Neural cell (in vitro differentiated cells): ENCODE measurements around the gene PPIL6.

Experiments used
- EP300 ChIP-seq: fragments of 450-650 bp; conservative IDR thresholded peaks from 2 replicates; pipeline ENCODE4 v1.6.1; 2014; ENCODE audit warnings: antibody characterized with exemption, mild to moderate bottlenecking, moderate library complexity; ENCODE audit not compliant: poor library complexity, severe bottlenecking
- EZH2 ChIP-seq: fragments of 200-600, 300-800 bp; shearing (Covaris generic), sonication (generic); IDR thresholded peaks from 2 replicates; pipeline ENCODE4 v1.6.1; 2014; ENCODE audit warnings: antibody characterized with exemption, low read length, borderline replicate concordance, mild to moderate bottlenecking; ENCODE audit not compliant: insufficient read depth, poor library complexity, severe bottlenecking
- POLR2AphosphoS5 ChIP-seq: IDR thresholded peaks from 2 replicates; pipeline ENCODE4 v1.6.1; 2012
- SMC3 ChIP-seq: fragments of 450-650 bp; conservative IDR thresholded peaks from 2 replicates; pipeline ENCODE4 v1.6.1; 2014; ENCODE audit warnings: antibody characterized with exemption, mild to moderate bottlenecking, moderate library complexity; ENCODE audit not compliant: poor library complexity
- TF ChIP-seq, protein P1 (sequence below): fragments of 450-650 bp; IDR thresholded peaks from 2 replicates; pipeline ENCODE4 v1.5.1; 2014; ENCODE audit warnings: antibody characterized with exemption, mild to moderate bottlenecking, moderate library complexity; ENCODE audit not compliant: poor library complexity, severe bottlenecking
- TF ChIP-seq, protein P2 (sequence below): IDR thresholded peaks from 2 replicates; pipeline ENCODE4 v1.6.1; 2012; ENCODE audit warnings: borderline replicate concordance

DNA sequence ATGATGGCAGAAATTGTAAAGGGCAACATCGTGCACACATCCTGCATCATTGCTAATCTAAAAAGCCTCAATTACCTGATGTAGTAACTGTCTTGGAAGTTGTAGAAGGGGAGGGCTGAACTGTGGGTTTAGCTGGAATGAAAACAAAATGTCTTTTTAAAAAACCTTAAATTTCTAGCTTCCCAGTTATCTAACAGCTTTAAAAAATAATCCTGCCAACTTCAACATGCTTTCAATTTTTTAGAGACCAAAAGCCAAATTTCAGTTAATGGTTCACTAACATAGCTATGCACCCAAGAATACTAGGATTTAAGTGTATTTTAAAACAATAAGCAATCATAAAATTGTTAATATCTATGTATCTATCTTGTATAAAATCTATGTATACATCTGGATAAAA, 70.1 kb downstream of the PPIL6 start:
- TF ChIP-seq EP300 (no peak), POLR2AphosphoS5 (no peak), EZH2 (no peak), SMC3 (no peak)
- TF ChIP-seq, protein P1, sequence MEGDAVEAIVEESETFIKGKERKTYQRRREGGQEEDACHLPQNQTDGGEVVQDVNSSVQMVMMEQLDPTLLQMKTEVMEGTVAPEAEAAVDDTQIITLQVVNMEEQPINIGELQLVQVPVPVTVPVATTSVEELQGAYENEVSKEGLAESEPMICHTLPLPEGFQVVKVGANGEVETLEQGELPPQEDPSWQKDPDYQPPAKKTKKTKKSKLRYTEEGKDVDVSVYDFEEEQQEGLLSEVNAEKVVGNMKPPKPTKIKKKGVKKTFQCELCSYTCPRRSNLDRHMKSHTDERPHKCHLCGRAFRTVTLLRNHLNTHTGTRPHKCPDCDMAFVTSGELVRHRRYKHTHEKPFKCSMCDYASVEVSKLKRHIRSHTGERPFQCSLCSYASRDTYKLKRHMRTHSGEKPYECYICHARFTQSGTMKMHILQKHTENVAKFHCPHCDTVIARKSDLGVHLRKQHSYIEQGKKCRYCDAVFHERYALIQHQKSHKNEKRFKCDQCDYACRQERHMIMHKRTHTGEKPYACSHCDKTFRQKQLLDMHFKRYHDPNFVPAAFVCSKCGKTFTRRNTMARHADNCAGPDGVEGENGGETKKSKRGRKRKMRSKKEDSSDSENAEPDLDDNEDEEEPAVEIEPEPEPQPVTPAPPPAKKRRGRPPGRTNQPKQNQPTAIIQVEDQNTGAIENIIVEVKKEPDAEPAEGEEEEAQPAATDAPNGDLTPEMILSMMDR, result no peak
- TF ChIP-seq, protein P2, sequence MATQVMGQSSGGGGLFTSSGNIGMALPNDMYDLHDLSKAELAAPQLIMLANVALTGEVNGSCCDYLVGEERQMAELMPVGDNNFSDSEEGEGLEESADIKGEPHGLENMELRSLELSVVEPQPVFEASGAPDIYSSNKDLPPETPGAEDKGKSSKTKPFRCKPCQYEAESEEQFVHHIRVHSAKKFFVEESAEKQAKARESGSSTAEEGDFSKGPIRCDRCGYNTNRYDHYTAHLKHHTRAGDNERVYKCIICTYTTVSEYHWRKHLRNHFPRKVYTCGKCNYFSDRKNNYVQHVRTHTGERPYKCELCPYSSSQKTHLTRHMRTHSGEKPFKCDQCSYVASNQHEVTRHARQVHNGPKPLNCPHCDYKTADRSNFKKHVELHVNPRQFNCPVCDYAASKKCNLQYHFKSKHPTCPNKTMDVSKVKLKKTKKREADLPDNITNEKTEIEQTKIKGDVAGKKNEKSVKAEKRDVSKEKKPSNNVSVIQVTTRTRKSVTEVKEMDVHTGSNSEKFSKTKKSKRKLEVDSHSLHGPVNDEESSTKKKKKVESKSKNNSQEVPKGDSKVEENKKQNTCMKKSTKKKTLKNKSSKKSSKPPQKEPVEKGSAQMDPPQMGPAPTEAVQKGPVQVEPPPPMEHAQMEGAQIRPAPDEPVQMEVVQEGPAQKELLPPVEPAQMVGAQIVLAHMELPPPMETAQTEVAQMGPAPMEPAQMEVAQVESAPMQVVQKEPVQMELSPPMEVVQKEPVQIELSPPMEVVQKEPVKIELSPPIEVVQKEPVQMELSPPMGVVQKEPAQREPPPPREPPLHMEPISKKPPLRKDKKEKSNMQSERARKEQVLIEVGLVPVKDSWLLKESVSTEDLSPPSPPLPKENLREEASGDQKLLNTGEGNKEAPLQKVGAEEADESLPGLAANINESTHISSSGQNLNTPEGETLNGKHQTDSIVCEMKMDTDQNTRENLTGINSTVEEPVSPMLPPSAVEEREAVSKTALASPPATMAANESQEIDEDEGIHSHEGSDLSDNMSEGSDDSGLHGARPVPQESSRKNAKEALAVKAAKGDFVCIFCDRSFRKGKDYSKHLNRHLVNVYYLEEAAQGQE, result no peak
